Gastrocnemius medialis (tissue), 4 donors: ENCODE results near the gene RBM28.

Experiments used
- CTCF ChIP-seq, 5 experiments: fragments of 450-650 bp in 3 of 5; fragments of 200-600 bp in 2 of 5; sonication (generic) in 2 of 5; IDR thresholded peaks in 4 of 5; conservative IDR thresholded peaks in 1 of 5; 1 replicate in 4 of 5; 2 replicates in 1 of 5; pipeline ENCODE4 v1.5.1; 2016 to 2019; ENCODE audit warnings: antibody characterized with exemption in 5 of 5, mild to moderate bottlenecking in 3 of 5, moderate library complexity in 3 of 5
- POLR2A ChIP-seq, 2 donors: fragments of 450-650 bp; IDR thresholded peaks; one replicate each; pipeline ENCODE4 v1.6.1; 2017; ENCODE audit warnings: antibody characterized with exemption in 2 of 2, mild to moderate bottlenecking in 2 of 2, moderate library complexity in 2 of 2

GRCh38 chr7:128324368-128324680 lies 19.4 kb downstream of the RBM28 start:
- TF ChIP-seq CTCF (IDR thresholded peaks at IDR 0.05 in 4 of 5, conservative IDR thresholded peaks at IDR 0.05 in 1 of 5) (no peak), POLR2A (IDR thresholded peaks at IDR 0.05) (no peak)
